Effector memory CD4-positive, alpha-beta T cell (primary cell): ENCODE results near the gene CST1.
"Not testable (repeated sequence)": the region's sequence is repeated elsewhere in the genome, so short reads cannot be mapped to it uniquely, and the experiment has no call there.

ENCODE experiments used
- DNase-seq, 3 donors: peaks; one replicate each; pipeline ENCODE4 v3.0.0-alpha.2; 2020
- H3K27ac ChIP-seq: 2 replicates; pipeline ENCODE4 v1.7.0; 2013; ENCODE audit warnings: mild to moderate bottlenecking, low read length, moderate library complexity; ENCODE audit not compliant: insufficient read depth, poor library complexity, severe bottlenecking
- H3K27me3 ChIP-seq: replicated peaks from 2 replicates; pipeline ENCODE4 v1.7.0; 2013; ENCODE audit warnings: mild to moderate bottlenecking, low read length; ENCODE audit not compliant: insufficient read depth, control insufficient read depth, poor library complexity, severe bottlenecking
- H3K36me3 ChIP-seq: 2 replicates; pipeline ENCODE4 v1.7.0; 2013; ENCODE audit warnings: mild to moderate bottlenecking, low read length, moderate library complexity; ENCODE audit not compliant: control insufficient read depth, insufficient read depth
- H3K4me1 ChIP-seq: 2 replicates; pipeline ENCODE4 v1.7.0; 2013; ENCODE audit warnings: low read length, mild to moderate bottlenecking; ENCODE audit not compliant: control insufficient read depth, insufficient read depth, poor library complexity, severe bottlenecking
- H3K4me3 ChIP-seq: 2 replicates; pipeline ENCODE4 v1.7.0; 2013; ENCODE audit warnings: low read length, low read depth, mild to moderate bottlenecking; ENCODE audit not compliant: insufficient read depth, poor library complexity, severe bottlenecking
- H3K9me3 ChIP-seq: 2 replicates; pipeline ENCODE4 v1.7.0; 2013; ENCODE audit warnings: mild to moderate bottlenecking, low read length, moderate library complexity; ENCODE audit not compliant: control insufficient read depth

CST1 gene

DNA sequence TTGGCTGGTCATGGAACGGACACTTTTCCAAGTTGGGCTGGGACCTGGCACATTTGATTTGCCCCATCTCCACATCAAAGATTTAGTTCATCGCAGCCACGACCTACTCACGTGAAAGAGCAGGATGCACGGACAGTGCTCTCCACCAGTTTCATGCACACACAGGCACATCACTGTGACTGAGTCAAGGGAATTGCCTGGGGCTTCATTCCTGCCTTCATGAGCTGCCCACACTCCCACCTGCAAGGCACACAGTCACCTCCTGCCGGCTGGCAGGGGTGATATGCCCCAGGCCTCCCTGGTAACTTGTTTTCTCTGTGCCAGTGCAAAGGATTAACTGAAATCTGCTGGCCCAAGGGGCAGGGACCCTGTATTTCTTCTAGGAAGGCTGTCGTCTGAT is 23.3 kb upstream of the CST1 start:
- Histone ChIP-seq H3K4me1 (no peaks in the 10 kb centered on the region), H3K36me3 (no peaks in the 10 kb centered on the region), H3K27ac (no peak overlapping the region), H3K27me3 (no peaks in the 10 kb centered on the region), H3K9me3 (no peaks in the 10 kb centered on the region), H3K4me3 (no peak overlapping the region)
- no peak for DNase-seq

GRCh38 chr20:23773579-23773978 is 22.8 kb upstream of the CST1 start:
- H3K27me3 ChIP-seq = no peaks in the 10 kb centered on the region
- DNase-seq = no peak
- no peaks in the 10 kb centered on the region for H3K36me3 ChIP-seq
- no peaks in the 10 kb centered on the region for H3K9me3 ChIP-seq
- no peaks in the 10 kb centered on the region for H3K4me1 ChIP-seq
- H3K27ac ChIP-seq = no peak overlapping the region
- H3K4me3 ChIP-seq = no peak overlapping the region

- Histone ChIP-seq H3K4me3 (no peak overlapping the region), H3K27ac (no peak overlapping the region), H3K27me3 (no peaks in the 10 kb centered on the region), H3K4me1 (no peaks in the 10 kb centered on the region), H3K9me3 (no peaks in the 10 kb centered on the region), H3K36me3 (no peaks in the 10 kb centered on the region)
- no peak for DNase-seq
Observed at GRCh38 chr20:23773127-23773526, 22.4 kb upstream of the CST1 start.

DNA sequence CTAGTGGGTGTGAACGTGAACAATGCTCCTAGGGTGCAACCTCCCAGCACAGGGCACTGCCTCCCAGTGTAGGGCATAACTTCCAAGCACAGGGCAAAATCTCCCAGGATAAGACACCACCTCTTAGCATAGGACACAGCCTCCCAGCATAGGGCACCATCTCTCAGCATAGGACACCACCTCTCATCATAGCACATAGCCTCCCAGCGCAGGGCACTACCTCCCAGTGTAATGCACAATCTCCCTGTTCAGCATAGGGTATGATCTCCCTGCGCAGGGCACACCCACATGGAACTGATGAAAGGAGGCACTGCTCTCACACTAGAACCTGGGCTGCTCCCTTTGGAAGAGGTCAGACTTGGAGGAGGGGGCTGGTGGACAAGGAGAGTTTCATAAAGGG is 21.3 kb upstream of the CST1 start:
- DNase-seq = no peak
- H3K27me3 ChIP-seq = no peaks in the 10 kb centered on the region
- no peak overlapping the region for H3K27ac ChIP-seq
- no peak overlapping the region for H3K4me3 ChIP-seq
- H3K36me3 ChIP-seq = no peaks in the 10 kb centered on the region
- no peaks in the 10 kb centered on the region for H3K4me1 ChIP-seq
- H3K9me3 ChIP-seq = no peaks in the 10 kb centered on the region

DNA sequence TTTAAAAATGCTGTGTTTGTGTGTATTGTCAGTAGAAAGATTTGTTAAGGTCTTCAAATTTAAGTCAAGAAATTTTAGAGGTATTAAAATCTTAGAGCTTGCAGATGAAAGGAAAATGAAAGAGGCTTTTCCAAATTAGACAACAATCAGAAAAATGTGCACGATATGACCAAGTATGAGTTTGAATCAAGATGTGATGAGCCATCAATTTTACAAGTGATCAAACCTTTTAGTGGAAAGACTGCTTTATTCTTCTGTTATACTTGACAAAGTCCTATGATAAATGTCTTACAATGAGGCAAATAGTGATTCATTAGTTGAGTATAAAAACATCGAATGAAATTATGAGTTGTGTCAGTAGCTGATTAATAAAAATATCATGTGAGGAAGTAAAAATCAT is 19.6 kb upstream of the CST1 start:
- no peak overlapping the region for H3K27ac ChIP-seq
- DNase-seq = no peak
- H3K4me1 ChIP-seq = no peaks in the 10 kb centered on the region
- H3K27me3 ChIP-seq = no peaks in the 10 kb centered on the region
- H3K4me3 ChIP-seq = no peak overlapping the region
- H3K9me3 ChIP-seq = no peaks in the 10 kb centered on the region
- H3K36me3 ChIP-seq = no peaks in the 10 kb centered on the region

GRCh38 chr20:23768520-23768919 is 17.8 kb upstream of the CST1 start:
- DNase-seq, H3K27me3 ChIP-seq, H3K4me3 ChIP-seq, H3K36me3 ChIP-seq, H3K4me1 ChIP-seq, H3K9me3 ChIP-seq, H3K27ac ChIP-seq: not testable (repeated sequence)

GRCh38 chr20:23766531-23766930 is 15.8 kb upstream of the CST1 start:
- no peak for DNase-seq
- no peaks in the 10 kb centered on the region for H3K4me1 ChIP-seq
- H3K36me3 ChIP-seq = no peaks in the 10 kb centered on the region
- no peak overlapping the region for H3K4me3 ChIP-seq
- no peaks in the 10 kb centered on the region for H3K27me3 ChIP-seq
- H3K9me3 ChIP-seq = no peaks in the 10 kb centered on the region
- H3K27ac ChIP-seq = no peak overlapping the region

GRCh38 chr20:23765578-23765977 is 14.8 kb upstream of the CST1 start:
- H3K36me3 ChIP-seq = no peaks in the 10 kb centered on the region
- DNase-seq = no peak
- no peak overlapping the region for H3K27ac ChIP-seq
- no peaks in the 10 kb centered on the region for H3K9me3 ChIP-seq
- H3K4me3 ChIP-seq = no peak overlapping the region
- H3K4me1 ChIP-seq = no peaks in the 10 kb centered on the region
- no peaks in the 10 kb centered on the region for H3K27me3 ChIP-seq

- not testable (repeated sequence) for DNase-seq, H3K9me3 ChIP-seq, H3K27me3 ChIP-seq
Observed at GRCh38 chr20:23764630-23765029, 13.9 kb upstream of the CST1 start.

GRCh38 chr20:23763345-23763744 is 12.6 kb upstream of the CST1 start:
- no peak overlapping the region for H3K27ac ChIP-seq
- no peak overlapping the region for H3K4me3 ChIP-seq
- DNase-seq = no peak
- H3K27me3 ChIP-seq = no peaks in the 10 kb centered on the region
- H3K36me3 ChIP-seq = no peaks in the 10 kb centered on the region
- H3K9me3 ChIP-seq = no peaks in the 10 kb centered on the region
- H3K4me1 ChIP-seq = no peaks in the 10 kb centered on the region

More at GRCh38 chr20:23764630-23765029, 13.9 kb upstream of the CST1 start:
- not testable (repeated sequence) for H3K27ac ChIP-seq, H3K36me3 ChIP-seq, H3K4me1 ChIP-seq, H3K4me3 ChIP-seq
